Measurements from ENCODE around the gene TNNC2. TPM values are rescaled to one million over a fixed set of nuclear protein-coding genes. Genes with fewer than 3 reads are reported as not detected.

TNNC2 gene
- total RNA-seq, 4 donors from 2014 or later = 1.4 to 10.7 (median 2.6) TPM; not detected in 1

GRCh38 chr20:45850926-45851325 lies 23.8 kb upstream of the TNNC2 start:
- WGBS, 2 donors = 92 to 100% methylated on average over 1 of the region's 1 CpG

GRCh38 chr20:45850238-45850637 lies 23.1 kb upstream of the TNNC2 start:
- no peak overlapping the region for H3K4me3 ChIP-seq (ENCODE audit: low read depth, poor library complexity, severe bottlenecking)
- 100% methylated on average over 2 of the region's 2 CpGs for WGBS, 2 donors
- no peak for DNase-seq (ENCODE audit: low spot score in 2 of 2)
- intact Hi-C loops (cut with DNase I; ENCODE audit: low total_unique reads) = no loop called here
- TF ChIP-seq POLR2A (IDR thresholded peaks at IDR 0.05) = no peak
- TF ChIP-seq, protein P1, sequence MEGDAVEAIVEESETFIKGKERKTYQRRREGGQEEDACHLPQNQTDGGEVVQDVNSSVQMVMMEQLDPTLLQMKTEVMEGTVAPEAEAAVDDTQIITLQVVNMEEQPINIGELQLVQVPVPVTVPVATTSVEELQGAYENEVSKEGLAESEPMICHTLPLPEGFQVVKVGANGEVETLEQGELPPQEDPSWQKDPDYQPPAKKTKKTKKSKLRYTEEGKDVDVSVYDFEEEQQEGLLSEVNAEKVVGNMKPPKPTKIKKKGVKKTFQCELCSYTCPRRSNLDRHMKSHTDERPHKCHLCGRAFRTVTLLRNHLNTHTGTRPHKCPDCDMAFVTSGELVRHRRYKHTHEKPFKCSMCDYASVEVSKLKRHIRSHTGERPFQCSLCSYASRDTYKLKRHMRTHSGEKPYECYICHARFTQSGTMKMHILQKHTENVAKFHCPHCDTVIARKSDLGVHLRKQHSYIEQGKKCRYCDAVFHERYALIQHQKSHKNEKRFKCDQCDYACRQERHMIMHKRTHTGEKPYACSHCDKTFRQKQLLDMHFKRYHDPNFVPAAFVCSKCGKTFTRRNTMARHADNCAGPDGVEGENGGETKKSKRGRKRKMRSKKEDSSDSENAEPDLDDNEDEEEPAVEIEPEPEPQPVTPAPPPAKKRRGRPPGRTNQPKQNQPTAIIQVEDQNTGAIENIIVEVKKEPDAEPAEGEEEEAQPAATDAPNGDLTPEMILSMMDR (IDR thresholded peaks at IDR 0.05) = no peak

More at GRCh38 chr20:45850926-45851325, 23.8 kb upstream of the TNNC2 start:
- no peak for DNase-seq (ENCODE audit: low spot score in 2 of 2)
- TF ChIP-seq POLR2A (IDR thresholded peaks at IDR 0.05) = no peak
- TF ChIP-seq, protein P1 (IDR thresholded peaks at IDR 0.05) = no peak
- intact Hi-C loops (cut with DNase I; ENCODE audit: low total_unique reads) = no loop called here
- no peak overlapping the region for H3K4me3 ChIP-seq (ENCODE audit: low read depth, poor library complexity, severe bottlenecking)

- intact Hi-C loops (cut with DNase I; ENCODE audit: low total_unique reads) = no loop called here
- no peak for DNase-seq (ENCODE audit: low spot score in 2 of 2)
- TF ChIP-seq, protein P1 (IDR thresholded peaks at IDR 0.05) = no peak
- TF ChIP-seq POLR2A (IDR thresholded peaks at IDR 0.05) = no peak
- 90 to 96% methylated on average over 8 of the region's 8 CpGs for WGBS, 2 donors
- no peak overlapping the region for H3K4me3 ChIP-seq (ENCODE audit: low read depth, poor library complexity, severe bottlenecking)
These were observed 22.0 kb upstream of the TNNC2 start for GRCh38 chr20:45848969-45849582.

- TF ChIP-seq, protein P1 (IDR thresholded peaks at IDR 0.05) = no peak
- TF ChIP-seq POLR2A (IDR thresholded peaks at IDR 0.05) = no peak
- 86 to 96% methylated on average over 7 to 8 of the region's 8 CpGs for WGBS, 2 donors
- intact Hi-C loops (cut with DNase I; ENCODE audit: low total_unique reads) = no loop called here
- no peak overlapping the region for H3K4me3 ChIP-seq (ENCODE audit: low read depth, poor library complexity, severe bottlenecking)
- no peak for DNase-seq (ENCODE audit: low spot score in 2 of 2)
These were observed 21.3 kb upstream of the TNNC2 start for GRCh38 chr20:45848421-45848820.

DNA sequence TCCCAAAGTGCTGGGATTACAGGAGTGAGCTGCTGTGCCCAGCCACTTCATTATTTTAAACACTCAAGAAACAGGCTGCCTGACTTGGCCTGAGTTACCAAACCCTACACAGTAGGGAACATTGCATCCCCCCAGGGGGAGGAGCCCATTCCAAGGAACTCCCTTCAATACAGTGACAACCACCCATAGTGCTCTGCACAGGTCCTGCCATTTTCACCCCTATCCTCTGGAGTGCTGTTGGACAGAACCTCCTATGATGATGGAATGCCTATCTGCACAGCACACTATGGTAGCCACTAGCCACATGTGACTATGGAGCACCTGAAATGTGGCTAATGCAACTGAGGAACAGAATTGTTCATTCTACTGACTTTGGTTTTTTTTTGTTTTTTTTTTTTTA lies 18.3 kb upstream of the TNNC2 start:
- no peak for TF ChIP-seq POLR2A (IDR thresholded peaks at IDR 0.05)
- TF ChIP-seq, protein P1 (IDR thresholded peaks at IDR 0.05) = no peak
- intact Hi-C loops (cut with DNase I; ENCODE audit: low total_unique reads) = no loop called here
- no peak overlapping the region for H3K4me3 ChIP-seq (ENCODE audit: low read depth, poor library complexity, severe bottlenecking)
- DNase-seq (ENCODE audit: low spot score in 2 of 2) = no peak

GRCh38 chr20:45843506-45843905 lies 16.4 kb upstream of the TNNC2 start:
- no peak for TF ChIP-seq POLR2A (IDR thresholded peaks at IDR 0.05)
- TF ChIP-seq, protein P1 (IDR thresholded peaks at IDR 0.05) = no peak
- DNase-seq (ENCODE audit: low spot score in 2 of 2) = no peak
- 88 to 96% methylated on average over 11 to 14 of the region's 14 CpGs for WGBS, 2 donors
- intact Hi-C loops (cut with DNase I; ENCODE audit: low total_unique reads) = no loop called here
- H3K4me3 ChIP-seq (ENCODE audit: low read depth, poor library complexity, severe bottlenecking) = no peak overlapping the region

Measured in lower leg skin (tissue), 4 donors.